Right cardiac atrium (tissue), 5 donors: ENCODE data around the gene UNC13C. TPM values are rescaled to one million over a fixed set of nuclear protein-coding genes. Genes with fewer than 3 reads are reported as not detected.

ENCODE experiments used
- ATAC-seq, 2 donors: fragments of 200-7000 bp; cut with Tn5 transposase; one replicate each; pipeline versions ENCODE4 v1.8.0 to v1.9.1; 2020; ENCODE audit warnings: moderate library complexity in 2 of 2, mild to moderate bottlenecking in 1 of 2
- DNase-seq, 3 donors: peaks; one replicate each; pipeline ENCODE4 v3.0.0-alpha.2; 2020
- H3K27ac ChIP-seq: one replicate; pipeline ENCODE4 v1.5.1; 2013; ENCODE audit warnings: mild to moderate bottlenecking, low read length, control low read depth, moderate library complexity
- H3K27me3 ChIP-seq: one replicate; pipeline ENCODE4 v1.6.1; 2013; ENCODE audit not compliant: control insufficient read depth, insufficient read depth
- H3K4me1 ChIP-seq: one replicate; pipeline ENCODE4 v1.6.1; 2013; ENCODE audit warnings: low read length; ENCODE audit not compliant: control insufficient read depth, insufficient read depth
- H3K4me3 ChIP-seq: one replicate; pipeline ENCODE4 v1.5.1; 2013; ENCODE audit warnings: low read length, control low read depth
- H3K9me3 ChIP-seq: one replicate; pipeline ENCODE4 v1.6.1; 2013; ENCODE audit warnings: low read length; ENCODE audit not compliant: control insufficient read depth
- WGBS: extraction: QIAGEN DNeasy Blood & Tissue Kit; methylation state at CpG from one replicate; pipeline ENCODE4 v1.1.7; 2013; 5-methylcytosine and 5-hydroxymethylcytosine counted together
- intact Hi-C, 4 donors: fragments of 100-400 bp; cut with DNase I; formaldehyde crosslinking; loops; one replicate each; pipeline versions ENCODE4 v1.11.0 to v1.14.0; 2022 to 2023
- polyA plus RNA-seq: library from polyadenylated mRNA; stranded (reverse); fragments of 200-250 nt; gene quantifications from one replicate; pipeline ENCODE4 v1.2.3, GENCODE V29; 2013
- total RNA-seq, 4 donors: library from RNA; stranded (reverse); fragmentation: NEBNext Ultra II Directional; extraction: Animal tissue kit (Norgen Biotek cat#: 25700); gene quantifications; one replicate each; pipeline ENCODE4 v1.2.1, GENCODE V29; 2021
- donor health status: healthy with polysubstance abuse.
- donor health status: DM: no; HTN: yes; CAD: no.
- donor health status: DM: no; HTN: no; CAD: no.
- donor health status: DM: no; HTN: yes; CAD: no; lungs with severe emphysema.
- donor health status: DM: yes; HTN: yes; CAD: no.

UNC13C gene
- total and polyA plus RNA-seq, 5 donors, result 0.05 to 0.57 (median 0.21) TPM

GRCh38 chr15:54017959-54018358, 39.7 kb downstream of the UNC13C start:
- 48% methylated on average over 3 of the region's 3 CpGs for WGBS
- intact Hi-C loops, result no loop called here
- no peak for ATAC-seq

GRCh38 chr15:54026258-54026657, 48.0 kb downstream of the UNC13C start:
- WGBS, result 92% methylated on average over 3 of the region's 3 CpGs
- Histone ChIP-seq H3K27me3 (no peaks in the 10 kb centered on the region), H3K4me3 (no peak overlapping the region), H3K9me3 (no peaks in the 10 kb centered on the region), H3K4me1 (no peaks in the 10 kb centered on the region), H3K27ac (no peak overlapping the region)
- intact Hi-C loops, result no loop called here
- ATAC-seq, result no peak
- no peak for DNase-seq

More at GRCh38 chr15:54017959-54018358, 39.7 kb downstream of the UNC13C start:
- Histone ChIP-seq H3K4me1 (no peaks in the 10 kb centered on the region), H3K4me3 (no peak overlapping the region), H3K27me3 (no peaks in the 10 kb centered on the region), H3K9me3 (no peaks in the 10 kb centered on the region), H3K27ac (no peak overlapping the region)
- DNase-seq, result no peak

DNA sequence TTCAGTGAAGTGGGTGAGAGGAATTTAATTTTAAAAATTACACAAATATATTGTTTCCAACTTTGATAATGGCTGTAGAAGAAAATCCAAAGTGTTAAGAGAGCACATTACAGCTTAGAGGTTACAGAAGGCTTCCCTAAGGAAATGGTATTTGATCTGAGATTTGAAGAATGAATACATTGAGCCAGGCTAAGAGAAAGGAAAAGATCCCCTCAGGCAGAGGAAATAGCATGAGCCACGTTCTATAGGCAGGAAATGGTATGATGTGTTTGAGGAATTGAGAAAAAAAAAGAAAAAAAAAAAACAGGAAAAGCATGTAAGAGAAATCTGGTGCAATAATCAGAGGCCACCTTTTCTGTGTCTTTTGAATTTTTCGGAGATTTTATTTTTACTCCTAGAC, 48.6 kb downstream of the UNC13C start:
- H3K27ac ChIP-seq, result no peak overlapping the region
- ATAC-seq (no peak), DNase-seq (no peak)
- no peaks in the 10 kb centered on the region for H3K4me1 ChIP-seq
- no peaks in the 10 kb centered on the region for H3K9me3 ChIP-seq
- intact Hi-C loops, result no loop called here
- no peaks in the 10 kb centered on the region for H3K27me3 ChIP-seq
- WGBS, result 40% methylated on average over 2 of the region's 2 CpGs
- H3K4me3 ChIP-seq, result no peak overlapping the region

DNA sequence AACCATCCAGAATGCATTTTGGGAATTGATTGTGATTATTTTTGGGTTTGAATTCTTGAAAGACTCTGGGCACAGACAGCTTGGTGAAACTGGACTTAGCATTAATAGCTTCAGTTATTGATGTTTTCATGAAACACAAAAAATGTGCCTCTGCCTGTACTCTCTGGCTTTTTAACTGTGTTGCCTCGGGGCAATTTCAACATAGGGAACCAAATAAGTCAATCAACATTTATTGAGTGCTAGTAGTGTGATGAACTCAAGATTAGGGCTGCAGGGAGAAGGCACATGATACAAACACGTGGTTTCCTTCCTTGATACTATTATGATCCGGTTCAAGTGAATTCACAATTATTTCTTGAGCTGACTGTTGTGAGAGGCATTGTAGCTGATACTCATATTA, 50.8 kb downstream of the UNC13C start:
- ATAC-seq (no peak), DNase-seq (no peak)
- Histone ChIP-seq H3K4me3 (no peak overlapping the region), H3K9me3 (no peaks in the 10 kb centered on the region), H3K4me1 (no peaks in the 10 kb centered on the region), H3K27ac (no peak overlapping the region), H3K27me3 (no peaks in the 10 kb centered on the region)
- WGBS, result 43% methylated on average over 3 of the region's 3 CpGs
- intact Hi-C loops, result no loop called here

DNA sequence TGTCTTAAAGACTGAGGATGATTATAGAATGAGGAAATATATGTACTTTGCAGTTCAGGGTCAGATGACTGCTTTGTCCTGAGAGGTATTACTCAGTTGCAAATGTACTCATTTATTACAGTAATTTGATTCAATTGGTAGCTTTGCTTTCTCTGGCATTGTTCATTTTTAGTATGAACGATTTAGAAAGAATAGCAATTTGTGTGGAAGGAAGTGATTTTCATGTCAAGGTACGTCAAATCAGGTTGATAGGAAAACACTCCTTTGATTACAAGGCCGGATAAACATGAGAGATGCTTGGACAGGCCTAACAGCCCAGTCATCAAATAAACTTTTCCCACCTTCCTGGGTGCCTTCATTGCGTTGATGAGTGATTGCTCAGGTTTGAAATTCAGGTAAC, 53.8 kb downstream of the UNC13C start:
- Histone ChIP-seq H3K27ac (no peak overlapping the region), H3K9me3 (no peaks in the 10 kb centered on the region), H3K4me1 (no peaks in the 10 kb centered on the region), H3K27me3 (no peaks in the 10 kb centered on the region), H3K4me3 (no peak overlapping the region)
- ATAC-seq, result no peak
- 77% methylated on average over 4 of the region's 4 CpGs for WGBS
- intact Hi-C loops, result no loop called here
- DNase-seq, result no peak

- DNase-seq (no peak), ATAC-seq (no peak)
- intact Hi-C loops, result no loop called here
- Histone ChIP-seq H3K27me3 (no peaks in the 10 kb centered on the region), H3K27ac (no peak overlapping the region), H3K9me3 (no peaks in the 10 kb centered on the region), H3K4me3 (no peak overlapping the region), H3K4me1 (no peaks in the 10 kb centered on the region)
- 40% methylated on average over 3 of the region's 3 CpGs for WGBS
Observed at GRCh38 chr15:54033356-54033860, 55.2 kb downstream of the UNC13C start.

GRCh38 chr15:54033869-54034458, 55.7 kb downstream of the UNC13C start:
- H3K4me3 ChIP-seq, result no peak overlapping the region
- H3K9me3 ChIP-seq, result no peaks in the 10 kb centered on the region
- H3K27me3 ChIP-seq, result no peaks in the 10 kb centered on the region
- ATAC-seq (peak; percentile 64 to 92), DNase-seq (peak; percentile 14 to 42 (median 35))
- no peaks in the 10 kb centered on the region for H3K4me1 ChIP-seq
- WGBS, result 29% methylated on average over 3 of the region's 3 CpGs
- no peak overlapping the region for H3K27ac ChIP-seq
- intact Hi-C loops, result no loop called here

DNA sequence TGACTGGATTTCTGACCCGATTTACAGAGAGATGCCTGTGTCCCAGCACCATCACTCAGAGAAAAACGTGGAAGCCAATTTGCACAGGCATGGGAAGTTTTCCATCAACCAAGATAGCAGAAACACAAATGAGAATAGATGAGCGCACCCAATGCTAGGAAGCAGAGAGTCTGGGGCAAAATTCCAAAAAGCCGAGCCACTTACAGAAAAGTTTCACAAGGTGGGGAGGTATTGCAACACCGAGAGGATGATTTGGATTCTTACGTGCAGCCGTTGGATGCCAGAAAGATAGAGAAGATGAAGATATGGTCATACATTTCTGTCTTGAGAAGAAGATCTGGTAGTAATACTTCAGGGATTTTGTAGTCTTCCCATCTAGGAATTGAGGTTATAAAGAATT, 57.4 kb downstream of the UNC13C start:
- ATAC-seq, result no peak
- intact Hi-C loops, result no loop called here
- no peak overlapping the region for H3K4me3 ChIP-seq
- no peaks in the 10 kb centered on the region for H3K27me3 ChIP-seq
- 89% methylated on average over 7 of the region's 7 CpGs for WGBS
- no peak for DNase-seq
- H3K4me1 ChIP-seq, result no peaks in the 10 kb centered on the region
- no peaks in the 10 kb centered on the region for H3K9me3 ChIP-seq
- no peak overlapping the region for H3K27ac ChIP-seq

DNA sequence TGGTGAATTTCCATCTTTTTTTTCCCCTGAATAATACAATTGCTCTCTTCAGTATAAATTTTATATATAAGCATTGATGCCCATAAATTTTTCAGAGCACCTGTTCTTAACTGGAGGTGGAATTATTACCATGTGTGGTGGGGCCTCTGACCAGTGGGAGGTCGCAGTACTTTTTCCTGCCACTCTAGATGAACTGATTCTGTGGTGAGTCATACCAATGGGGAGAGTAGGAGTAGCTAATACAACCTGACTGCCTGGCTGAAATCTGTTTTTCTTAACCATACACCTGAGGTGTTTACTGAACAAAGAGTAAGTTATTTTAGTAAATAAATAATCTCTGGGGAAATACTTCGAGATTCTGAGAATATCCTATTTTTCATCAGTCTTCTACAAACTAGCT, 67.2 kb downstream of the UNC13C start:
- intact Hi-C loops, result no loop called here
- Histone ChIP-seq H3K4me1 (no peaks in the 10 kb centered on the region), H3K9me3 (no peaks in the 10 kb centered on the region), H3K27me3 (no peaks in the 10 kb centered on the region), H3K4me3 (no peak overlapping the region), H3K27ac (no peak overlapping the region)
- no peak for DNase-seq
- no peak for ATAC-seq
- 70% methylated on average over 2 of the region's 2 CpGs for WGBS

DNA sequence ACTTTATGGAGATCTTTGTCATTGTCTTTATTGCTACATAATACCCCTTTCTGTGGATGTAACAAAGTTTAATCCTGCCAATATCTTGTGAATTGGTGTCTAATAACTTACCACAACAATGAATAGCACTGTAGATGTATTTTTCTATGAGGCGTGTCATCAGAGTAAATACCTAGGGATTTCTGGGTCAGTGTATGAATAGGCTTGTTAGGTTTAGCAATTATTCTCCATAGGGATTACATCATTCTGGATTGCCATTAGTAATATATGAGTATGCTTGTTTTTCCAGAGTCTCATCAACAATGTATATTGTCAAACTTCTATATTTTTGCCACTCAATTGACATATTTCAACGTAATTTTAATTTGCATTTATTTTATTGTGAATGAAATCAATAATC, 67.9 kb downstream of the UNC13C start:
- no peaks in the 10 kb centered on the region for H3K27me3 ChIP-seq
- no peak overlapping the region for H3K27ac ChIP-seq
- DNase-seq (no peak), ATAC-seq (no peak)
- no peaks in the 10 kb centered on the region for H3K9me3 ChIP-seq
- 80% methylated on average over 2 of the region's 2 CpGs for WGBS
- H3K4me1 ChIP-seq, result no peaks in the 10 kb centered on the region
- no peak overlapping the region for H3K4me3 ChIP-seq
- intact Hi-C loops, result no loop called here

DNA sequence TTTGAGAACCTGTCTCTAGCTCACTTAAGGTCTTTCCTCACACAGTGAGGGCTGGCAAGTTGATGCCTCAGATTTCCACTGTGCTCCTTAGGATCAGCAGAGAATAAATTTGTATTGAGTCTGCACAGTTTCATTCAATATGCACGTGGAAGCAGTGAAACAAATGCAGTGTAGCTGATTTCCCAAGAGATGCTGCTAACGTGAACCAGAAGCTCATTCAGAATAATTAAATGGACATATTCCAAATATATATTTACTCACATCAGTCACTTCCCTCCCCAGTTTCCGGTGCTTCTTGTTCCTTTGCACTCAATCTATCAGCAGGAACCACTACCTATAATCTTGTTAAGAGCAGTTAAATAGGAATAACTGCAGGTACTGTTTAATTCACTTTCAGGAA, 86.1 kb downstream of the UNC13C start:
- 31% methylated on average over 3 of the region's 3 CpGs for WGBS
- Histone ChIP-seq H3K27ac (no peak overlapping the region), H3K4me1 (no peaks in the 10 kb centered on the region), H3K4me3 (no peak overlapping the region), H3K9me3 (no peaks in the 10 kb centered on the region), H3K27me3 (no peaks in the 10 kb centered on the region)
- intact Hi-C loops, result no loop called here
- ATAC-seq, result no peak
- DNase-seq, result no peak

- ATAC-seq, result no peak
- 83% methylated on average over 3 of the region's 3 CpGs for WGBS
Observed at GRCh38 chr15:54066403-54066802, 88.2 kb downstream of the UNC13C start.

More at GRCh38 chr15:54066403-54066802, 88.2 kb downstream of the UNC13C start:
- H3K27me3 ChIP-seq, result no peaks in the 10 kb centered on the region
- intact Hi-C loops, result no loop called here
- no peak overlapping the region for H3K4me3 ChIP-seq
- H3K27ac ChIP-seq, result no peak overlapping the region
- H3K9me3 ChIP-seq, result no peaks in the 10 kb centered on the region
- DNase-seq, result no peak
- H3K4me1 ChIP-seq, result no peaks in the 10 kb centered on the region
